Activated naive CD8-positive, alpha-beta T cell treated with anti-CD3 and anti-CD28 coated beads, Interleukin-2, amount 10 ng/mL, durations not matched to agents 7 days and 5 days (primary cell): Measurements from ENCODE around the gene KRTAP13-1. TPM values are rescaled to one million over a fixed set of nuclear protein-coding genes. Genes with fewer than 3 reads are reported as not detected.
A peak's percentile ranks its signal among the peaks of the same experiment; 100 is the strongest.

Source experiments
- ATAC-seq: fragments of 150-1000 bp; cut with Tn5 transposase; one replicate; pipeline ENCODE4 v1.10.0; 2021; ENCODE audit warnings: low read depth, moderate library complexity
- POLR2A ChIA-PET: fragments of 350-600 bp; sonication (Branson Sonifier 250); formaldehyde crosslinking; loops from one replicate; lab custom pipeline; 2021; ENCODE audit warnings: antibody characterized with exemption; lab: Charles Lee
- DNase-seq: peaks from one replicate; pipeline ENCODE4 v3.0.0; 2021
- H3K27ac Mint-ChIP-seq: one replicate; pipeline ENCODE4 v1.8.0; 2022; ENCODE audit warnings: mild to moderate bottlenecking, mixed read lengths
- H3K27me3 Mint-ChIP-seq: one replicate; pipeline ENCODE4 v1.8.0; 2022; ENCODE audit warnings: mild to moderate bottlenecking, moderate library complexity, mixed read lengths
- H3K36me3 Mint-ChIP-seq: one replicate; pipeline ENCODE4 v1.8.0; 2021; ENCODE audit warnings: mild to moderate bottlenecking, mixed read lengths
- H3K4me1 Mint-ChIP-seq: one replicate; pipeline ENCODE4 v1.8.0; 2021; ENCODE audit warnings: mixed read lengths
- H3K4me3 Mint-ChIP-seq: one replicate; pipeline ENCODE4 v1.8.0; 2022; ENCODE audit warnings: mild to moderate bottlenecking, moderate library complexity, mixed read lengths
- H3K9me3 Mint-ChIP-seq: one replicate; pipeline ENCODE4 v1.8.0; 2021; ENCODE audit warnings: mixed read lengths
- total RNA-seq, 2 experiments: library from RNA; stranded (reverse); gene quantifications; one replicate each; pipeline ENCODE4 v1.2.3, GENCODE V29; 2021

Gene KRTAP13-1
- not detected for total RNA-seq

GRCh38 chr21:30395731-30396130 is at the start of gene KRTAP13-1:
KRTAP13-1 (plus strand) TSS chr21:30396031; CDS start chr21:30396087, 56 bp downstream.
- Mint-ChIP-seq H3K36me3 (no peaks in the 10 kb centered on the region), H3K9me3 (peaks cover 1% of the 10 kb centered on the region), H3K4me3 (no peak within 1 kb of the TSS), H3K27ac (no peak within 1 kb of the TSS), H3K4me1 (no peaks in the 10 kb centered on the region), H3K27me3 (peaks cover 1% of the 10 kb centered on the region)
- ATAC-seq: no peak
- POLR2A ChIA-PET: no interaction called here
- DNase-seq: no peak

GRCh38 chr21:30348506-30348905 is 47.3 kb upstream of the KRTAP13-1 start, which contains the start of gene KRTAP23-1:
KRTAP23-1 (minus strand) TSS chr21:30348606; CDS start chr21:30348606, 0 bp downstream.
- Mint-ChIP-seq H3K36me3 (no peaks in the 10 kb centered on the region), H3K27me3 (peaks cover 1% of the 10 kb centered on the region), H3K4me1 (no peaks in the 10 kb centered on the region), H3K4me3 (no peak within 1 kb of the TSS), H3K27ac (no peak within 1 kb of the TSS), H3K9me3 (no peaks in the 10 kb centered on the region)
- DNase-seq (no peak), ATAC-seq (no peak)
- POLR2A ChIA-PET: no interaction called here

GRCh38 chr21:30349572-30349971 is 46.3 kb upstream of the KRTAP13-1 start:
- no peaks in the 10 kb centered on the region for H3K9me3 Mint-ChIP-seq
- DNase-seq (no peak), ATAC-seq (no peak)
- no peaks in the 10 kb centered on the region for H3K36me3 Mint-ChIP-seq
- POLR2A ChIA-PET: no interaction called here
- H3K27me3 Mint-ChIP-seq: peaks cover 1% of the 10 kb centered on the region
- no peaks in the 10 kb centered on the region for H3K4me1 Mint-ChIP-seq
- H3K4me3 Mint-ChIP-seq: no peak overlapping the region
- H3K27ac Mint-ChIP-seq: no peak overlapping the region

GRCh38 chr21:30351534-30351933 is 44.3 kb upstream of the KRTAP13-1 start:
- POLR2A ChIA-PET: no interaction called here
- Mint-ChIP-seq H3K9me3 (no peaks in the 10 kb centered on the region), H3K36me3 (no peaks in the 10 kb centered on the region), H3K4me1 (no peaks in the 10 kb centered on the region), H3K4me3 (no peak overlapping the region), H3K27ac (no peak overlapping the region), H3K27me3 (peaks cover 1% of the 10 kb centered on the region)
- ATAC-seq: no peak
- no peak for DNase-seq

GRCh38 chr21:30354308-30355005 is 41.4 kb upstream of the KRTAP13-1 start:
- no peak for DNase-seq
- no peak overlapping the region for H3K27ac Mint-ChIP-seq
- H3K9me3 Mint-ChIP-seq: no peaks in the 10 kb centered on the region
- no peaks in the 10 kb centered on the region for H3K4me1 Mint-ChIP-seq
- H3K27me3 Mint-ChIP-seq: no peaks in the 10 kb centered on the region
- POLR2A ChIA-PET: no interaction called here
- H3K36me3 Mint-ChIP-seq: no peaks in the 10 kb centered on the region
- no peak overlapping the region for H3K4me3 Mint-ChIP-seq
- ATAC-seq: no peak

GRCh38 chr21:30355906-30356305 is 39.9 kb upstream of the KRTAP13-1 start:
- no peaks in the 10 kb centered on the region for H3K36me3 Mint-ChIP-seq
- no peaks in the 10 kb centered on the region for H3K4me1 Mint-ChIP-seq
- H3K9me3 Mint-ChIP-seq: no peaks in the 10 kb centered on the region
- no peak overlapping the region for H3K4me3 Mint-ChIP-seq
- POLR2A ChIA-PET: no interaction called here
- H3K27me3 Mint-ChIP-seq: no peaks in the 10 kb centered on the region
- DNase-seq: no peak
- no peak overlapping the region for H3K27ac Mint-ChIP-seq
- ATAC-seq: no peak

- DNase-seq: no peak
- Mint-ChIP-seq H3K4me3 (no peak within 1 kb of the TSS), H3K9me3 (peaks cover 1% of the 10 kb centered on the region), H3K4me1 (no peaks in the 10 kb centered on the region), H3K36me3 (no peaks in the 10 kb centered on the region), H3K27ac (no peak within 1 kb of the TSS), H3K27me3 (peaks cover 2% of the 10 kb centered on the region)
- POLR2A ChIA-PET: no interaction called here
- ATAC-seq: no peak
These were observed 23.6 kb upstream of the KRTAP13-1 start, which contains the start of gene KRTAP13-2 for GRCh38 chr21:30372139-30372770. KRTAP13-2 (minus strand) TSS chr21:30372271; CDS start chr21:30372213, 58 bp downstream.

GRCh38 chr21:30382201-30382600 is 13.6 kb upstream of the KRTAP13-1 start:
- Mint-ChIP-seq H3K36me3 (no peaks in the 10 kb centered on the region), H3K27ac (no peak overlapping the region), H3K9me3 (no peaks in the 10 kb centered on the region), H3K4me3 (no peak overlapping the region), H3K4me1 (no peaks in the 10 kb centered on the region), H3K27me3 (peaks cover 3% of the 10 kb centered on the region)
- ATAC-seq: no peak
- POLR2A ChIA-PET: no interaction called here
- no peak for DNase-seq

- Mint-ChIP-seq H3K36me3 (no peaks in the 10 kb centered on the region), H3K4me3 (no peak overlapping the region), H3K27ac (no peak overlapping the region), H3K4me1 (no peaks in the 10 kb centered on the region), H3K9me3 (peaks cover 6% of the 10 kb centered on the region), H3K27me3 (no peaks in the 10 kb centered on the region)
- no peak for ATAC-seq
- no peak for DNase-seq
- POLR2A ChIA-PET: no interaction called here
These were observed 4.3 kb upstream of the KRTAP13-1 start for GRCh38 chr21:30391492-30392025.

- H3K27ac Mint-ChIP-seq: no peak overlapping the region
- POLR2A ChIA-PET: no interaction called here
- H3K27me3 Mint-ChIP-seq: peaks cover 2% of the 10 kb centered on the region
- H3K9me3 Mint-ChIP-seq: no peaks in the 10 kb centered on the region
- no peak for ATAC-seq
- H3K4me3 Mint-ChIP-seq: peak overlapping the region; percentile 18
- peak; percentile 29 for DNase-seq
- no peaks in the 10 kb centered on the region for H3K4me1 Mint-ChIP-seq
- no peaks in the 10 kb centered on the region for H3K36me3 Mint-ChIP-seq
These were observed 13.1 kb downstream of the KRTAP13-1 start for GRCh38 chr21:30408782-30409494.

- no peak overlapping the region for H3K4me3 Mint-ChIP-seq
- no peak overlapping the region for H3K27ac Mint-ChIP-seq
- H3K36me3 Mint-ChIP-seq: no peaks in the 10 kb centered on the region
- no peaks in the 10 kb centered on the region for H3K27me3 Mint-ChIP-seq
- no peak for DNase-seq
- H3K9me3 Mint-ChIP-seq: peaks cover 4% of the 10 kb centered on the region
- ATAC-seq: no peak
- no peaks in the 10 kb centered on the region for H3K4me1 Mint-ChIP-seq
- POLR2A ChIA-PET: no interaction called here
These were observed 20.2 kb downstream of the KRTAP13-1 start for GRCh38 chr21:30415993-30416392.

- H3K9me3 Mint-ChIP-seq: no peaks in the 10 kb centered on the region
These were observed 30.0 kb downstream of the KRTAP13-1 start, which contains the start of gene KRTAP13-3 for GRCh38 chr21:30425826-30426225. KRTAP13-3 (minus strand) TSS chr21:30425926; CDS start chr21:30425912, 14 bp downstream.

GRCh38 chr21:30426731-30427130 is 30.9 kb downstream of the KRTAP13-1 start:
- POLR2A ChIA-PET: no interaction called here

More at GRCh38 chr21:30425826-30426225, 30.0 kb downstream of the KRTAP13-1 start, which contains the start of gene KRTAP13-3:
- Mint-ChIP-seq H3K27me3 (no peaks in the 10 kb centered on the region), H3K4me1 (no peaks in the 10 kb centered on the region), H3K36me3 (no peaks in the 10 kb centered on the region), H3K27ac (no peak within 1 kb of the TSS), H3K4me3 (no peak within 1 kb of the TSS)
- no peak for DNase-seq
- no peak for ATAC-seq
- POLR2A ChIA-PET: no interaction called here

More at GRCh38 chr21:30426731-30427130, 30.9 kb downstream of the KRTAP13-1 start:
- no peak for ATAC-seq
- DNase-seq: no peak
- no peaks in the 10 kb centered on the region for H3K36me3 Mint-ChIP-seq
- no peak overlapping the region for H3K27ac Mint-ChIP-seq
- H3K9me3 Mint-ChIP-seq: no peaks in the 10 kb centered on the region
- no peaks in the 10 kb centered on the region for H3K4me1 Mint-ChIP-seq
- H3K27me3 Mint-ChIP-seq: no peaks in the 10 kb centered on the region
- no peak overlapping the region for H3K4me3 Mint-ChIP-seq
